GM12874 (cell line): ENCODE data around the gene MPZL1.

Experiments
- CTCF ChIP-seq: IDR thresholded peaks from 2 replicates; pipeline ENCODE4 v1.5.1; 2011; ENCODE audit warnings: low read depth, mild to moderate bottlenecking, control low read depth, low read length, moderate library complexity; ENCODE audit not compliant: insufficient read depth

Gene MPZL1

GRCh38 chr1:167678422-167678821 is 43.4 kb upstream of the MPZL1 start:
- no peak for TF ChIP-seq CTCF

- no peak for TF ChIP-seq CTCF
Observed at GRCh38 chr1:167678838-167679237, 42.9 kb upstream of the MPZL1 start.

GRCh38 chr1:167679714-167680113 is 42.1 kb upstream of the MPZL1 start:
- TF ChIP-seq CTCF = no peak

GRCh38 chr1:167681024-167681423 is 40.8 kb upstream of the MPZL1 start:
- TF ChIP-seq CTCF = no peak

GRCh38 chr1:167681451-167682098 is 40.2 kb upstream of the MPZL1 start:
- TF ChIP-seq CTCF = no peak

GRCh38 chr1:167683226-167683625 is 38.6 kb upstream of the MPZL1 start:
- no peak for TF ChIP-seq CTCF

GRCh38 chr1:167683641-167684502 is 37.9 kb upstream of the MPZL1 start:
- TF ChIP-seq CTCF = no peak
